T-helper 1 cell treated with Interleukin-12 subunit alpha and Interleukin-12 subunit beta and Interleukin-4 antibody, amounts not matched to agents 30 μg/mL and 1 μg/mL, for 36 hours (primary cell): Measurements from ENCODE around the gene COA1.
A peak's percentile ranks its signal among the peaks of the same experiment; 100 is the strongest.
"Not testable (repeated sequence)": the region's sequence is repeated elsewhere in the genome, so short reads cannot be mapped to it uniquely, and the experiment has no call there.

Experiments
- H3K27ac Mint-ChIP-seq: one replicate; pipeline ENCODE4 v1.8.0; 2021; ENCODE audit warnings: mild to moderate bottlenecking, mixed read lengths
- H3K27me3 Mint-ChIP-seq: one replicate; pipeline ENCODE4 v1.8.0; 2021; ENCODE audit warnings: low read depth, mixed read lengths
- H3K36me3 Mint-ChIP-seq: one replicate; pipeline ENCODE4 v1.8.0; 2021; ENCODE audit warnings: low read depth, mixed read lengths
- H3K4me1 Mint-ChIP-seq: one replicate; pipeline ENCODE4 v1.8.0; 2021; ENCODE audit warnings: low read depth, mixed read lengths
- H3K4me3 Mint-ChIP-seq: one replicate; pipeline ENCODE4 v1.8.0; 2021; ENCODE audit warnings: mild to moderate bottlenecking, moderate library complexity, mixed read lengths
- H3K9me3 Mint-ChIP-seq: one replicate; pipeline ENCODE4 v1.8.0; 2021; ENCODE audit warnings: mixed read lengths

COA1 gene

GRCh38 chr7:43673243-43673976 lies 55.9 kb downstream of the COA1 start:
- Mint-ChIP-seq H3K36me3 (peaks cover 43% of the 10 kb centered on the region), H3K4me1 (peaks cover 39% of the 10 kb centered on the region), H3K9me3 (peaks cover 36% of the 10 kb centered on the region)
- H3K27ac Mint-ChIP-seq, H3K4me3 Mint-ChIP-seq, H3K27me3 Mint-ChIP-seq: not testable (repeated sequence)

- peaks cover 51% of the 10 kb centered on the region for H3K36me3 Mint-ChIP-seq
- H3K27ac Mint-ChIP-seq: no peak overlapping the region
- no peaks in the 10 kb centered on the region for H3K27me3 Mint-ChIP-seq
- H3K9me3 Mint-ChIP-seq: peaks cover 41% of the 10 kb centered on the region
- H3K4me1 Mint-ChIP-seq: peaks cover 33% of the 10 kb centered on the region
- no peak overlapping the region for H3K4me3 Mint-ChIP-seq
Measured at GRCh38 chr7:43671521-43671920, 57.8 kb downstream of the COA1 start.

GRCh38 chr7:43669286-43670081 lies 59.8 kb downstream of the COA1 start:
- peaks cover 48% of the 10 kb centered on the region for H3K4me1 Mint-ChIP-seq
- peaks cover 55% of the 10 kb centered on the region for H3K36me3 Mint-ChIP-seq

GRCh38 chr7:43668035-43668434 lies 61.3 kb downstream of the COA1 start:
- no peak overlapping the region for H3K4me3 Mint-ChIP-seq
- peaks cover 52% of the 10 kb centered on the region for H3K36me3 Mint-ChIP-seq
- peaks cover 45% of the 10 kb centered on the region for H3K4me1 Mint-ChIP-seq
- H3K9me3 Mint-ChIP-seq: peaks cover 41% of the 10 kb centered on the region
- no peaks in the 10 kb centered on the region for H3K27me3 Mint-ChIP-seq
- H3K27ac Mint-ChIP-seq: no peak overlapping the region

More at GRCh38 chr7:43669286-43670081, 59.8 kb downstream of the COA1 start:
- Mint-ChIP-seq H3K27me3 (no peaks in the 10 kb centered on the region), H3K27ac (peak overlapping the region; percentile 93), H3K9me3 (peaks cover 45% of the 10 kb centered on the region), H3K4me3 (peak overlapping the region; percentile 73)

GRCh38 chr7:43666938-43667337 lies 62.4 kb downstream of the COA1 start:
- H3K36me3 Mint-ChIP-seq: peaks cover 44% of the 10 kb centered on the region
- H3K4me1 Mint-ChIP-seq: peaks cover 46% of the 10 kb centered on the region
- peaks cover 32% of the 10 kb centered on the region for H3K9me3 Mint-ChIP-seq
- no peaks in the 10 kb centered on the region for H3K27me3 Mint-ChIP-seq
- H3K27ac Mint-ChIP-seq: no peak overlapping the region
- H3K4me3 Mint-ChIP-seq: no peak overlapping the region

- Mint-ChIP-seq H3K4me1 (peaks cover 45% of the 10 kb centered on the region), H3K27me3 (no peaks in the 10 kb centered on the region), H3K36me3 (peaks cover 42% of the 10 kb centered on the region), H3K4me3 (no peak overlapping the region), H3K9me3 (peaks cover 20% of the 10 kb centered on the region), H3K27ac (no peak overlapping the region)
Measured at GRCh38 chr7:43664681-43665080, 64.6 kb downstream of the COA1 start.

GRCh38 chr7:43660141-43660540 lies 69.2 kb downstream of the COA1 start:
- Mint-ChIP-seq H3K27ac (peak overlapping the region; percentile 18), H3K27me3 (no peaks in the 10 kb centered on the region), H3K4me1 (peaks cover 40% of the 10 kb centered on the region), H3K36me3 (peaks cover 27% of the 10 kb centered on the region), H3K4me3 (no peak overlapping the region), H3K9me3 (peaks cover 3% of the 10 kb centered on the region)

- H3K36me3 Mint-ChIP-seq: peaks cover 26% of the 10 kb centered on the region
- no peak overlapping the region for H3K27ac Mint-ChIP-seq
- no peaks in the 10 kb centered on the region for H3K27me3 Mint-ChIP-seq
- peaks cover 36% of the 10 kb centered on the region for H3K4me1 Mint-ChIP-seq
- H3K9me3 Mint-ChIP-seq: peaks cover 2% of the 10 kb centered on the region
- H3K4me3 Mint-ChIP-seq: no peak overlapping the region
Measured at GRCh38 chr7:43659549-43659896, 69.8 kb downstream of the COA1 start.

GRCh38 chr7:43658718-43659548 lies 70.4 kb downstream of the COA1 start:
- H3K4me1 Mint-ChIP-seq: peaks cover 40% of the 10 kb centered on the region
- peak overlapping the region; percentile 90 for H3K27ac Mint-ChIP-seq
- H3K36me3 Mint-ChIP-seq: peaks cover 31% of the 10 kb centered on the region
- no peaks in the 10 kb centered on the region for H3K27me3 Mint-ChIP-seq
- peaks cover 5% of the 10 kb centered on the region for H3K9me3 Mint-ChIP-seq
- H3K4me3 Mint-ChIP-seq: peak overlapping the region; percentile 39

GRCh38 chr7:43656997-43657396 lies 72.3 kb downstream of the COA1 start:
- Mint-ChIP-seq H3K27me3 (no peaks in the 10 kb centered on the region), H3K4me1 (peaks cover 45% of the 10 kb centered on the region), H3K36me3 (peaks cover 30% of the 10 kb centered on the region), H3K4me3 (no peak overlapping the region), H3K27ac (no peak overlapping the region), H3K9me3 (peaks cover 5% of the 10 kb centered on the region)

- Mint-ChIP-seq H3K27me3 (no peaks in the 10 kb centered on the region), H3K36me3 (peaks cover 27% of the 10 kb centered on the region), H3K4me1 (peaks cover 53% of the 10 kb centered on the region), H3K9me3 (peaks cover 5% of the 10 kb centered on the region), H3K4me3 (no peak overlapping the region), H3K27ac (no peak overlapping the region)
Measured at GRCh38 chr7:43655584-43655983, 73.7 kb downstream of the COA1 start.

- peak overlapping the region; percentile 18 for H3K27ac Mint-ChIP-seq
- H3K27me3 Mint-ChIP-seq: no peaks in the 10 kb centered on the region
- H3K9me3 Mint-ChIP-seq: peaks cover 5% of the 10 kb centered on the region
- peak overlapping the region; percentile 10 for H3K4me3 Mint-ChIP-seq
- peaks cover 23% of the 10 kb centered on the region for H3K36me3 Mint-ChIP-seq
- H3K4me1 Mint-ChIP-seq: peaks cover 58% of the 10 kb centered on the region
Measured at GRCh38 chr7:43653891-43654504, 75.3 kb downstream of the COA1 start.

- Mint-ChIP-seq H3K27ac (peak overlapping the region; percentile 18), H3K4me3 (no peak overlapping the region), H3K4me1 (peaks cover 58% of the 10 kb centered on the region), H3K9me3 (peaks cover 5% of the 10 kb centered on the region), H3K36me3 (peaks cover 22% of the 10 kb centered on the region), H3K27me3 (no peaks in the 10 kb centered on the region)
Measured at GRCh38 chr7:43653466-43653865, 75.9 kb downstream of the COA1 start.

- peaks cover 63% of the 10 kb centered on the region for H3K4me1 Mint-ChIP-seq
Measured at GRCh38 chr7:43652364-43652763, 77.0 kb downstream of the COA1 start.

More at GRCh38 chr7:43652364-43652763, 77.0 kb downstream of the COA1 start:
- Mint-ChIP-seq H3K27ac (peak overlapping the region; percentile 84), H3K36me3 (peaks cover 19% of the 10 kb centered on the region), H3K9me3 (peaks cover 5% of the 10 kb centered on the region), H3K4me3 (no peak overlapping the region), H3K27me3 (no peaks in the 10 kb centered on the region)
